ENCODE data around the gene PLTP.
A peak's percentile ranks its signal among the peaks of the same experiment; 100 is the strongest.
"Not testable (repeated sequence)": the region's sequence is repeated elsewhere in the genome, so short reads cannot be mapped to it uniquely, and the experiment has no call there.

PLTP gene

GRCh38 chr20:45874104-45874481 lies 37.9 kb downstream of the PLTP start:
- not testable (repeated sequence) for DNase-seq (ENCODE audit: low read depth)

- no peak for DNase-seq (ENCODE audit: low read depth)
These were observed 38.4 kb downstream of the PLTP start for GRCh38 chr20:45873409-45874103.

DNA sequence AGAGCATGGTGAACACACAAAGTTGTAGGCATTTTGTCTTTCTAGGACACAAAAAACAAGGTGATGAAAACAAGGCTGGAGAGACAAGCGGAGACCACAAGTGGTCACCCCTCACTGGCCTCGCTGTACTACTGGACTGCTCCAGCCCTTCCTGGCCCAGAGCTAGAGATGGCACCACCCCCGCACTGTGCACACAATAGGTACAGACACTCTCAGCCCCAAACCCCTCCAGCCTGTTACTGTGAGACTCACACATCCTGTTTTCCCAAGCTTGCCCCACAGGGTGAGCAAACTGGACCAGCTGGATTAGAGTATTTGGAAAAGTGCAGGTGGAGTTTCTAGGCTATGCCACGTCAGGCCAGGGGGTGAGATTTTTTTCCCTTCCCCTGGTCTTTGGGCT lies 39.3 kb downstream of the PLTP start:
- no peak for DNase-seq (ENCODE audit: low read depth)

DNA sequence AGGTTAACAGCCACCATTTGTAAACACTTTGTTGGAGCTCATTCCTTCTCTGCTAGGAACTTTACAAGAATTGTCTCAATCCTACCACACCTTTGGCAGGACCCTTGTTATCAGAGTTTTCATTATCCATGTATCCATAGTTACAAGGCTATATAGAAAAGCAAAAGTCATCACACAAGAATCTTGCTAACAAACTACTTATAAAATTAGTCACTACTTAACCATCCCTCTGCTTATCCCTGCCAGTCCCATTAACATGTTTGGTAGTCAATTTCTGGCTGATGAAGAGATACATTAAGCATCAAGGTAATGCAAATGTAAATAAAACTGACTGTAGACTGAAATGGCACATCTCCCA lies 44.2 kb downstream of the PLTP start:
- no peak for DNase-seq (ENCODE audit: low read depth)

DNA sequence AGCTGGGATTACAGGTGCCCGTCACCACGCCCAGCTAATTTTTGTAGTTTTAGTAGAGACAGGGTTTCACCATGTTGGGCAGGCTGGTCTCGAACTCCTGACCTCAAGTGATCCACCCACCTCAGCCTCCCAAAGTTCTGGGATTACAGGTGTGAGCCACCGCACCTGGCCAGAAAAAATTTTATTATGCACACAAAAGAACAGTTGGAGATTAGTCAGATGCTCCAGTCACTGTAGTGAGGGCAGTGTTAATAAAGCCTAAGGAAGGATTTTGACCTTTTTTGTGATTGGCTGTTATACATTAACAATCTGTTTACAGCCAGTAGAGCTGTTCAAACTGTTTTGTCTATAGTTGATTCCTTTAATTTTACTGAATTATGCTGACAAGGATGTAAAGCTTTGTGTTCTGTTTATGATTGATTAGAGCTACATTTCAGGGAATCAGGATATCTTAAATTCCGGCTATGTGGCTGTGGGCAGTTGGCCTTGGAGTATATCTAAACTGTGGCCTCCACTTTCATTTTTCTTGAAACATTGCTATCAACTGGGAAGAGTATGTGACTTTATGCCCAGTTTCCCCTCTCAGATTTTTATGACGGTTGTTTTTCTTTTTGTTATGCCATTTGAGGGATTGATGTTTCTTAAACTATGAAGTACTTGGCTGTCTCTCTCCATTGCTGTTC lies 44.7 kb downstream of the PLTP start:
- DNase-seq (ENCODE audit: low read depth) = no peak

- DNase-seq (ENCODE audit: low read depth) = no peak
These were observed 45.5 kb downstream of the PLTP start for GRCh38 chr20:45866454-45866853.

DNA sequence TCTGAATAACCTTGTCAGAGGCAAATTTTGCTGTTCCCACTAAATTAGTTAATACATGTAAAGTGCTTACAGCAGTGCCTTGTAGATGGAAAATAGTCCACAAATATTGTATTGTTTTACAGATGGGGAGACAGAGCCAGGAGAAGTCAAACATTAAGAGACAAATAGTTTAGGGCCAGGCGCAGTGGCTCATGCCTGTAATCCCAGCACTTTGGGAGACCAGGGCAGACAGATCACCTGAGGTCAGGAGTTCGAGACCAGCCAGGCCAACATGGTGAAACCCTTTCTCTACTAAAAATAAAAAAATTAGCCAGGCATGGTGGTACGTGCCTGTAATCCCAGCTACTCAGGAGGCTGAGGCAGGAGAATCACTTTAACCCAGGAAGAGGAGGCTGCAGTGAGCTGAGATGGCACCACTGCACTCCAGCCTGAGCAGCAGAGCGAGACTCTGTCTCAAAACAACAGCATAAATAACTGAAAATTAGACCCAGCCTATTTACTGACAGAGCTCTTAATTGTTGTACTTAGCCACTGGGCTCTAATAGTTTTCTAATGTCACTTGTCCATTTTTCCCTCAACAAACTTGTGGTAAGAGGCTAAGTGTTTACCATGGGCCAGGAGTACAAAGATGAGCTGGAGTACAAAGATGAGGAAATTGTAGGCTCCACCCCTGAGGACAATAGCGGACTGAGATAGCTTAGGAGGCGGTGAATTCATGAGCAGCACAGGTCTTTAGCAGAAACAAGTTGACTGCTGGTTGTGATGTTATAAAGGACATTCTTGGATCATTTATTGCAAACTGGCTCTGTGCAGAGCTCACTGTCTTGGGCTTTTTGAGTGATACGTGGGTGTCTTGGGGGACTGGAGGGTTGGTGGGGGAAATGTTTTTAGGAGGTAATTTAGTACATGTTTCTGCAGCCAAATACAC lies 48.1 kb downstream of the PLTP start:
- no peak for DNase-seq (ENCODE audit: low read depth)

GRCh38 chr20:45861221-45862075 lies 50.5 kb downstream of the PLTP start:
- no peak for DNase-seq (ENCODE audit: low read depth)

- DNase-seq (ENCODE audit: low read depth) = no peak
These were observed 51.3 kb downstream of the PLTP start for GRCh38 chr20:45860560-45861220.

- DNase-seq (ENCODE audit: low read depth) = no peak
These were observed 52.0 kb downstream of the PLTP start for GRCh38 chr20:45859916-45860315.

- DNase-seq (ENCODE audit: low read depth) = no peak
These were observed 54.1 kb downstream of the PLTP start for GRCh38 chr20:45857882-45858216.

DNA sequence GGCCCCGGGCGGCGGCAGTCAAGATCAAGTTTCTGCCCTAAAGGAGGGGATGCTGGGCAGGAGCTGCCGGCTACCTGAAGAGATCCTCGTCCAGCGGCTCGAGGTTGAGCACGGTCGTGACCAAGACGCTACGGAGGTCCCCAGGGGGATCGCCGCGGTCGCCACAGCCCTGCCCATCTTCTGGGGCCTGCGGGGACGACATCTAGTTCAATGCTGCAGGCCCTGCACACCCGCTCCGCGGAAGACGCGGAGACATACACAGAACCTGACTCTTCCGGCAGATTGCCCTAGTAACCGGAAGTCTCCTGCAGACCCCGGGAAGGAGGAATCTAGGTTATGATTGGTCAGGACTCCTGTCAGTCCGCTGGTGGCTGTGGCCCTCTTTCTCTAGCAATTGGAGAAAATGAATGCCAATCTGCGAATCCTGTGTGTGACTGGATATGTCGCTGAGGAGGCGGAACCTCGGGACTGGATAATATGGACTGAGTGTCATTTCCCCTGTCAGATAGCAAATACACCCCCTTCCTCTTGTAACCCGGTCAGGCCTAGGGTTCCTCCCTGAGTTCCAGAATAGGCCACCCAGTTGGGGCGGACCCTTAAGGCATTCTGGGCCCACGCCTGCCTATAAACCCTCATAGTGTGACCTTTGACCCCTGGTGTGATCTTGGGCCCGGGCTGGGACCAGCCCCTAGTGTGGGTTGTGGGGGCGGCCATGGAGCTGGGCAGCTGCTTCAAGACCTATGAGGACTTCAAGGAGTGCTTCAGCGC lies 54.7 kb downstream of the PLTP start, which contains the start of the genes ACOT8 and ZSWIM3:
Gene ACOT8, minus strand, starts transcription at position 279 of the 768 bp plus-strand sequence. Its CDS starts 77 bp downstream, at position 202.
Gene ZSWIM3, plus strand, starts transcription at position 501 of the 768 bp plus-strand sequence. Its CDS starts 212 bp downstream, at position 713.
- DNase-seq (ENCODE audit: low read depth) = peak; percentile 80

DNA sequence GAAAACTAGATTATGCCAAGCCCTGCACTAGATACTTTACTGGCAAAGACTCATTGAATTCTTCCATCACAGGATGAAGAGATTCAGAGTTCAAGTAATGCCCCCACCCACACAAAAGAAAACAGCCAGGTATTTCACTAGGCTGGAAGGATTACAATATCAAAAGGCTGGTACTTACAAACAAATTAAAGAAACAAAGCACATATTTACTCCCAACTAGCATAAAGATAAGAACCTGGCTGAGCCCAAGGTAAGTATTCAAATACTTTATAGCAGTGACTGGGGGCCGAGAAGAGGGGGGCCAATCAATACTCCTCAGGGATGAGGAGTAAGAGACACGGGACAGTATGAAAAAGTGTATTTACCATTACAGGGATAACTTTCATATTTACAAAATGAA lies 58.5 kb downstream of the PLTP start:
- no peak for DNase-seq (ENCODE audit: low read depth)

DNA sequence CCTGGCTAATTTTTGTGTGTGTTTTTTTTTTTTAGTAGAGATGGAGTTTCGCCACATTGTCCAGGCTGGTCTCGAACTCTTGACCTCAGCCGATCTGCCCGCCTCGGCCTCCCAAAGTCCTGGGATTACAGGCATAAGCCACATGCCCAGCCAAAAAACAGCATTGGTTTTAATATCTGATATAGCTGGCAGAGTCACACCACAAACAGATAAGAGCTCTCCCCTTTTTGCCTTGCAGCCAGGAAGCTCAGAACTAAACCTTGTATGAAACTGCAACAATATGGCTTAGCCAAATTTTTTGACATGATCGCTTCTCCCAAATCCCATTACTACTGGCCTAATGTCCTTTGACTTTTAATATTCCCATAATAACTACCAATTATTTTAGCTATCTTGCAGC lies 59.6 kb downstream of the PLTP start:
- DNase-seq (ENCODE audit: low read depth) = no peak

GRCh38 chr20:45851501-45851900 lies 60.5 kb downstream of the PLTP start:
- no peak for DNase-seq (ENCODE audit: low read depth)

- DNase-seq (ENCODE audit: low read depth) = no peak
These were observed 61.0 kb downstream of the PLTP start for GRCh38 chr20:45850926-45851325.

DNA sequence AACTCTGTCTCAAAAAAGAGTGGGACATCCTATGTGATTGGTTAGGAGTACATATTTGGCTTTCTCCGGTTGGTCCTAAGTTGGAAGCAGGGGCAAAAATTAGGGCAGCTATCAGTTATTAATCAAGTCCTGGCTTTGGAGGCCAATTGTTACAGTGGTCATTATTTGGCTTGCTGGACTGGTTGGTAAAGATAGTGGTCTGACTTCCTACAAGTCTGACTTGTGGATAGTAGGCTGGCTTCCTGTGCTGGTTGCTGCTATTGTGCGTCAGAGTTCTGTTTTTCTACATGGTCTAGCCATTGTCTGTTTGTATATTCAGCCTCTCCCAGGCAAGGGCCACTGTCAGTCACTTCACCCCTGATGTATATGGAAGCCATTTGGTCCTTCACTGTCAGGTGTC lies 61.7 kb downstream of the PLTP start:
- DNase-seq (ENCODE audit: low read depth) = no peak

DNA sequence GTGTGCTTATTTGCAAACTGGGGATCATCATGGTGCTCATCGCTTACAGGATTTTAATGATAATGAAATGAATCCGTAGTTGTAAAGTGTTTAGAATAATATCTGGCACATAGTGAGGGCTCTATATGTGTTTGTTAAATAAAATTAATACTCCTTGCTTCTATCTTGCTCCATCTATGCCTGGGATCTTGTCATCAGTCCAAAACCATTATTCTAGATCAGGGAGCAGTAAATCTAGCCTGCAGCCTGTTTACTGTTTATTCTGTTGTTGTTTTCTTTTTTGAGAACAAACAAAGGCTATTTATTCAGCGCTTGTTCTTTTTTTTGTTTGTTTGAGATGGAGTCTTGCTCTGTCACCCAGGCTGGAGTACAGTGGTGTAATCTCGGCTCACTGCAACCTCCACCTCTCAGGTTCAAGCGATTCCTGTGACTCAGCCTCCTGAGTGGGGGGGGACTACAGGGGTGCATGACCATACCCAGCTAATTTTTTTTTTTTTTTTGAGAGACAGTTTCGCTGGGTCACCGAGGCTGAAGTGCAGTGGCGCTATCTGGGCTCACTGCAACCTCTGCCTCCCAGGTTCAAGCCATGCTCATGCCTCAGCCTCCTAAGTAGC lies 62.9 kb downstream of the PLTP start:
- no peak for DNase-seq (ENCODE audit: low read depth)
